HG03095 (cell line): ENCODE results near the gene MVB12B.
"Not testable (repeated sequence)": the region's sequence is repeated elsewhere in the genome, so short reads cannot be mapped to it uniquely, and the experiment has no call there.

ENCODE experiments used
- ATAC-seq: cut with Tn5 transposase; IDR thresholded peaks from one replicate; pipeline ENCODE4 v1.9.1; 2021; ENCODE audit warnings: moderate library complexity; ENCODE audit not compliant: unreplicated experiment

Gene MVB12B

DNA sequence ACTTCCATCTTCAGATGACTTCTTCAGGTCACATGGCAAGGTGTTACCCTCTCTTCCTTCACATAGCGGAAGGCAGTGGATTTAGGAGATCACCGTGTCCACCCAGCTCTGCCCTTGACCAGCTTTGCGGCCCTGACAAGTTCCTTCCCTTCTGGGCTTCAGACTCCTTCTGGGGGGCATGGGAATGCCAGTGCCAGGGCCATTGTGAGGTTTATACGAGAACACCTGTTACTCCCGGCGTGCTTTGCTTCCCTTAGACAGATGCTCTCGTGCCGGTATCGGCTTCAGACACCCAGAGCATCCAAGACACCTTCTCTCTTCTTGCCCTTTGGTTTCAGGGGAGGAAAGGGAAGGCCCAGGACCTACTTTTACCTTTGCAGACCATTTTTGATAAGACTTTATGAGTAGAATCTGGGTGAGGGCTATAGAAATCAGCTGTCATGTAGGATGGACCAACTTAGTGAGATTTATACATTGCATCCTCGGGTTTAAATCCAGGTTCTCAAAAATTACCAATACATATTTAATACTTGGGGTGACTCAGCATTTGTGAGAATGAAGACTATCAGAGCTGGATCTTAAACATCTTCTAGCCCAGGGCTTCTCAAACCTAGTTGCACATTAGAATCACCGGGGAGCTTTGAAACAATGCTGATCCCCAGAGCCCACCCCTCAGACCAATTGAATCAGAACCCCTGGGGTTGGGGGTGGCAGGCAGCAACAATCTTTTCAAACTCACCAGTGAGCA lies 138.2 kb downstream of the MVB12B start:
- no peak for ATAC-seq

- ATAC-seq, result no peak
Observed at GRCh38 chr9:126465977-126466376, 139.3 kb downstream of the MVB12B start.

GRCh38 chr9:126468141-126468825 lies 141.7 kb downstream of the MVB12B start:
- no peak for ATAC-seq

DNA sequence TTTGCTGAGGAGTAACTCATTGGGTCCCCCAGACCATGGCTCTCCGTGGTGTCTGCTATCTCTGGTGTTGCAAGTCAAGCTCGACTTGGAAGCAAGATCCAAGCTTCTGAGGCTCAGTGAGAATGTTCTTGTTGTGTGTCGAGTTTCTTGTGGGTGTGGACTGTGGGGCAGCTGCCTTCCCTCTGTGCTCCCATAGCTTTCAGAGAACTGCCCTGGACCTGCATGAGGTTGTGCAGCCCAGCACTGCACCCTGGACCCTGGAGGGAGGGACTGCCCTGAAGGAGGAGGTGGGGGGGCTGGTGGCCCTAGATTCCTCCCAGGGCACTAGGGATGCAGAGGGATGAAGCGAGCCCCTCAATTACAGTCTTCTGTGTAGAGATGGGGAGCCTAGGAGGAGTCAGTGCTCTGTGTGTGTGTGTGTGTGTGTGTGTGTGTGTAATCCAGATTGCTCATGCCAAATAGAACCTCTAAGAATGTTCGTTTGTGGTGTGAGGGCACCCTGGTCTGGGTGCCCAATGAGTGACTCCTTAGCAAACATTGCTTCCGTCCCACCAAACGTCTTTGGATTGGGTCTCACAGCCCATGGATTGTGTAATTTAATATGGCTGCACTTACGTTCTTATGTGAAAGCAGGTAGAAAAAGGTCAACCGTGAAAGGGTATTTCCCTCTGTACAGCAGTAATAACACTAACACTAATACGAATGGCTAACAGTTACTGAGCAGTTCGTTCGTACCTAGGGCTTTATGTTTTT lies 143.8 kb downstream of the MVB12B start:
- ATAC-seq, result no peak

DNA sequence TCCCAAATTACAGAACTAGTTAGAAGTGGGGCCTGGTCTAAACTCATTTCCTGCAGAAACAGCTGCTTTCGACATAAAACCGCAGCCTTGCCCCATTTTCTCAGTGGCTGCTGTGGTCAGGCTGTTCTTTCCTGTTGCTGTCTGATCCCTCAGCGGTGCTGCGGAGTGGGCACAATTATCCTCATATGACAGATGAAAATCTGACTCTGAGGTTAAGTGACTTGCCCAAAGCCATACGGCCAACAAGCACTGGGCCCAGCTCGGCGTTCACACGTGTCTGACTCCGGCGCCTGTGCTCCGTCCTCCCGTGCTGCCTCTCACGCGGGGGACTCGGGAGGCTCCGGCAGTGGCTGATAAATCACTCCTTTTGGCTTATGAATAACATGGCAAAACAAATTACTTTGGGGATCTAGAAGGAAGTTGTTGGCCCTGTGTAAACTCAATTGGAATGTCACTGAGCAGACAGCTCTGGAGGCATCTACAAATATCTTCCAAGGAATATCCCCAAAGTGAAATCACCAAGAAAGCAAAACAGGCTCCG lies 144.5 kb downstream of the MVB12B start:
- no peak for ATAC-seq

DNA sequence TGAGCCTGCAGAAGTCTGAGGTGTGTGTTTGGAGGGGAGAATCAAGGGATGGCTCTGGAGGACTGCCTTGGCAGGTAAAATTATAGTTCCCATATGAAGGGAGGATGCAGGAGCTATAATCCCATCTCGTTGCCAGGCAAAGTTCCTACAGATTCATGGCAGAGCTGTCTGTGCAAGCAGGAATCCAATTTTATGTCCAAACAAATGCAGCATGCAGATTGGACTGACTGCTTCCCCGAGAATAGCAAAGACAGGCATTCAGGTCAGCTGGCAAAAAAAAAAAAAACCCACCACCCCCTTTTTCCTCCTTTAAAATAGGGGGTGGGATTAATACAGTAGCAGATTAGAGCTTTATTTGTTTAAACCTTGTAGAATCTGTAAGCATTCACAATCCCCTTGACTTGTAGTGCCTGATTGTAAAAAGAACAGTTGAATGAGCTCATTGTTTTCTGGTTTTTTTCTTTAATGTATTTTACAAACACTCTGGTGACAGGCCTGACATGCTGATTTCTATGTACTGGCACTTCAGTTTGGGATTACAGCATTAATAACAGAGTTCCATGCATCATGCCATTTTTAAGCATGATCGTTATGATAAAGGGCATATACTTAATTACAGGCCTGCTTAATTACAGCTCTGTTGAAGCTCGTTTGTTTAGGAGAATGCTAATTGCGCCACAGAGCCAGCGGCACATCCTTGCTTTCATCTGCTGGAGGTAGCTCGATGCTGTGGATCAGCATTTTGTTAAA lies 145.7 kb downstream of the MVB12B start:
- ATAC-seq, result no peak

DNA sequence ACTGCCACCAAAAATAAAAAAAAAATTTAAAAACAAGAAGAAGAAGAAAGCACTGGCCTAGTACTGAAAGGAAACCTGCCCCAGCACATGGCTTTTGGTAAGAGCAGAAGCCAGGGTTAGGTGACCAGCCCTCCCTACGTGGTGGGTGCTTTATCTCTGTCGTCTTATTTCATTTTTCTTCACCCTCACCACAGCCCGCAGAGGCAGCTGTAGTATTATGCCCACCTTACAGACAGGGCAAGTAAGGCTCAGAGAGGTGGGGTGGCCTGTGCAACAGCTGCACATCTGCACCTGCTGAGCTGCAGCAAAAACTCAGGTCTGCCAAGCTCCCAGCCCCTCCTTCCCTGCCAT lies 146.3 kb downstream of the MVB12B start:
- no peak for ATAC-seq

- ATAC-seq, result no peak
Observed at GRCh38 chr9:126474206-126474765, 147.7 kb downstream of the MVB12B start.

- no peak for ATAC-seq
Observed at GRCh38 chr9:126474786-126475485, 148.3 kb downstream of the MVB12B start.

GRCh38 chr9:126475933-126476555 lies 149.4 kb downstream of the MVB12B start:
- no peak for ATAC-seq

DNA sequence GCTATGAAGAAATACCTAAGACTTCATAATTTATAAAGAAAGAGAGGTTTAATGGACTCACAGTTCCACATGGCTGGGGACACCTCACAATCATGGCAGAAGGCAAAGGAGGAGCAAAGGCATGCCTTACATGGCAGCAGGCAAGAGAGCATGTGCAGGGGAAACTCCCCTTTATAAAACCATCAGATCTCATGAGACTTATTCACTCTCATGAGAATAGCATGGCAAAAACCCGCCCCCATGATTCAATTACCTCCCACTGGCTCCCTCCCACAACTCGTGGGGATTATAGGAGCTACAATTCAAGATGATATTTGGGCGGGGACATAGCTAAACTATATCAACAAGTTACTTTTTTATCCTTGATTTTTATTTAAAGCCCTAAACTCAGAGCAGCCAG lies 150.8 kb downstream of the MVB12B start:
- not testable (repeated sequence) for ATAC-seq

- no peak for ATAC-seq
Observed at GRCh38 chr9:126478216-126478981, 151.8 kb downstream of the MVB12B start.

DNA sequence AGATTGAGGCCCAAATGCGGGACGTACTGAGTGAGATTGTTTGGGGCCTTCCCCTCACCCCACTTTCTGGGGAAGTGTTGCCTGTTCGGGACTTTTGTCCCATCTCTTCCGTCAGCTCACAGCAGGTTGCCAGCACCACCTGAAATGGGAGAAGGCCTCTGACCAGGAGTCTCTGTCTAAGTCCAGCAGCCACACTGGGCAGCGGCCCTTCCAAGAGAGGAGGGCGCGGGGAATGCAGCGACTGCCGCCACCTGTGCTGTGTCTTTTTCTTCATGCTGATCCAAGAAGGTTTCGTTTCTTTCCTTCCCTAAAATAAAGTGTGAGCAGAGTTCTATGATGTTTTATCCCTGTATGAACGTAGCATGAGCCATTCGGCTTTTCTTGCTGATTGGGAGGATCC lies 152.9 kb downstream of the MVB12B start:
- ATAC-seq, result no peak

DNA sequence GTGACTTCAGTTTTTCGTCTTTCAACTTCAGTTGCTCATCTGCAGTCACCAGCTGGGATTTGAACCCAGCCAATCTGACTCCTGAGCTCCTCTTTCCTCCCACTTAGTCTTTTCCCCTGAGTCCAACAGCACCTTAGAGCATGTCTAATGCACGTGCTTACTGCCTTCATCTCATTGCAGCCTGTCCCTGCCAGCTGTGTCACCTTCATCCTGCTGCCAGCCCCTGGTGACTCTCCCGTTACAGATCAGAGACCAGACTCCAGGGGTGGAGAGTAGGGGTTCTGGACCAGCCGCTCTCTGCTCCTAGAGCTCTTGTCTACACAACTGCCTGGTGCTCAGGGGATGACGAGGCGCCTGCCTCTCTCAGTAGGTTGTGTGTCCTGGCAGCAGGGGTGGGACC lies 154.2 kb downstream of the MVB12B start:
- no peak for ATAC-seq

DNA sequence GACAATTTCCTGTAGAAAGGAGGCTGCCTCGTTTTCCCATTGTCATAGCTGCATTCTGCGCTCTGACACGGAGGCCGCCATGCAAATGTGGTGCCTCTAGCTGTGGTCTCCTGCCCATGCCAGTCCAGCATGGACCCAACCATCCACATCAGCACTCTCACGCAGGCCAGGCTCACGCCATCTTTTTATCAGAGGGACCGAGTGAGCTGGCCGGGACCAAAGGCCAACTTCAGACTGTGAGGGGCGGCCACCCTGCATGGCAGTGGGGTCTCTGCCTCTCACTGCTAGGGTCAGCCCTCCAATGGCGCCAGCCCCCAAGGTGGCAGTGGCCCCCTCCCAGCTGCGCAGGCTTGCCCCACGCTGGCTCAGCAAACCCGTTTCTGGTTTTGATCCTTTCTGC lies 155.2 kb downstream of the MVB12B start:
- ATAC-seq, result no peak

DNA sequence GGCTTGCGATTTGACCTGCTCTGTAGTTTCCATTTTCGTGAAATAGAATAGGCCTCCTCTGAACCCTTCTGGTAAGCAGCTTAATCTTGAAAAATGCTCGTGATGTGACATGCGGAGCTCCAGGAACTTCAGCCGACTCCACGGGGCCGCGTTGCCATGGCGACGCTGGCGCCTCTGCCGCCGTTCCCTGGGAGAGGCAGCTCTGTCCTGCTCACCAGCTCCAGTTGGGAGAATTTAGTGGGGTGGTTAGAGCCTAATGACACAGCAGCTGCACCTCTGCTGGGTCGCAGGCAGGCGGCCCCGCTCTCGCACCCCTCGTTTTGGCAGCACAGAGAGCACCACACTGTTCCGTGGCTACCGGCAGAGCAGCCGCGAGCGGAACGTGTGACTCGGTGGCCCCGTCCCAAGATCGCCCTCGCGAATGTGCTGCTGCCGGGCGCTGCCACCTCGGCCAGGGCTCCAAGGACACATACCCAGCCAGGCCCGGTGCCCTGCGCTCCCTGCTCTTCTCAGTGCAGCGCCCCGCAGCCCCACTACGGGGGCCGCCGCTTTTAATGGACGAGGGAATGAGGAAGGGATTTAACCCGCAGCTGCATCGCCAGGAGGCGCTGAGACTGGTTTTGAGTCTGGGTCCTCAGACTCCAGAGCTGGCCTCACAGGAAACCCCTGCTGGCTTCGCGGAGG lies 155.9 kb downstream of the MVB12B start:
- ATAC-seq, result no peak

DNA sequence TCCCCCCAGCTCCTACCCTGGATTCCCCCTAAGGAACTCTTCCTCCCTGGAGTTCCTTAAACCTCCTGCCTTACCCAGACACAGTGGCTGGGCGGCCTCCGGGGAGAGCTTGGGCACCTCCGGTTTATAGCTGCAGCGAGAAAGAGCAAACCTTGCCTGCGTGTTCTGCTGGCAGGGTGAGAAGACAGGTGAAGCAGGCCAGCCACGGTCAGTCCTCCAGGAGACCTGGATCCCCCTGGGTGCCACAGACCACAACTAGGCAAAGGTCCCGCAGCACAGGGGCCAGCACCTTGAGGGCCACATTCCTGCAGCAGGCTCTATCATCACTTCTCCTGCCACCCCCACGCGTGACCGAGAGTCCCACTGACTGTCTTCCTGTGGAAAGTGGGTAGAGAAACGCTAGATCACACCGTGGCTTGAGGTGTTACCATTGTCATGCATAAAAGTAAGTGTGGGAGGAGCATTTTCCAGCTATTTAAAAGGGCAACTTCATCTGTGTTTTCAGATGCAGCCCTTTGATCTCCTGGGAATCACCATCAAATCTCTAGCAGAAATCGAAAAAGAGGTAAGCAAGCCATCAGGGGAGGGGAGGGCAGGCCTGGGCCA lies 156.9 kb downstream of the MVB12B start:
- ATAC-seq, result no peak

GRCh38 chr9:126485662-126486061 lies 159.0 kb downstream of the MVB12B start:
- no peak for ATAC-seq
